Measurements from ENCODE around the gene CDC27.

- no peak for TF ChIP-seq CTCF (IDR thresholded peaks at IDR 0.05 in 4 of 5, conservative IDR thresholded peaks at IDR 0.05 in 1 of 5)
- no peak for TF ChIP-seq POLR2A (IDR thresholded peaks at IDR 0.05)
Measured at GRCh38 chr17:47231334-47231733, 42.2 kb upstream of the CDC27 start.
